Transverse colon (tissue), 4 donors: ENCODE results near the gene TDO2. TPM values are rescaled to one million over a fixed set of nuclear protein-coding genes. Genes with fewer than 3 reads are reported as not detected.

Experiments used
- DNase-seq: peaks from one replicate; pipeline ENCODE4 v3.0.0-alpha.2; 2019
- H3K27ac ChIP-seq, 4 donors: fragments of 200-600 bp; sonication (generic); 2 replicates each; pipeline ENCODE4 v1.5.1; 2016 to 2018; ENCODE audit warnings: inconsistent platforms in 4 of 4
- H3K27me3 ChIP-seq: fragments of 200-600 bp; sonication (generic); 2 replicates; pipeline ENCODE4 v1.5.1; 2017; ENCODE audit warnings: inconsistent platforms
- H3K36me3 ChIP-seq, 4 donors: fragments of 200-600 bp; sonication (generic); 2 replicates each; pipeline ENCODE4 v1.5.1; 2017 to 2019; ENCODE audit warnings: inconsistent platforms in 4 of 4
- H3K4me1 ChIP-seq, 4 donors: fragments of 200-600 bp; sonication (generic); 2 replicates each; pipeline ENCODE4 v1.5.1; 2017 to 2020; ENCODE audit warnings: inconsistent platforms in 4 of 4
- H3K4me3 ChIP-seq, 4 donors: fragments of 200-600 bp; sonication (generic); 1 replicate in 1 of 4; 2 replicates in 3 of 4; pipeline versions ENCODE4 v1.5.1 to v1.6.1; 2017 to 2019; ENCODE audit warnings: inconsistent platforms in 4 of 4
- H3K9me3 ChIP-seq, 2 donors: fragments of 200-600 bp; sonication (generic); 2 replicates each; pipeline ENCODE4 v1.5.1; 2017 to 2019; ENCODE audit warnings: inconsistent platforms in 2 of 2
- CTCF ChIP-seq, 5 experiments: fragments of 200-600 bp in 3 of 5; fragments of 450-650 bp in 2 of 5; sonication (generic) in 3 of 5; IDR thresholded peaks; 1 replicate in 2 of 5; 2 replicates in 3 of 5; pipeline ENCODE4 v1.5.1; 2016 to 2017; ENCODE audit warnings: antibody characterized with exemption in 5 of 5, inconsistent platforms in 3 of 5, mild to moderate bottlenecking in 2 of 5, moderate library complexity in 1 of 5
- EP300 ChIP-seq: sonication (generic); formaldehyde crosslinking; IDR thresholded peaks from one replicate; pipeline ENCODE4 v1.6.1; 2017; ENCODE audit warnings: antibody characterized with exemption, low read depth
- POLR2A ChIP-seq: fragments of 450-650 bp; IDR thresholded peaks from one replicate; pipeline ENCODE4 v1.6.1; 2016; ENCODE audit warnings: antibody characterized with exemption, mild to moderate bottlenecking, moderate library complexity
- POLR2AphosphoS5 ChIP-seq, 3 donors: sonication (generic); formaldehyde crosslinking; IDR thresholded peaks; one replicate each; pipeline ENCODE4 v1.6.1; 2016; ENCODE audit warnings: antibody characterized with exemption in 3 of 3
- WGBS, 2 donors: methylation state at CpG; one replicate each; pipeline ENCODE4 v1.1.5; 2018; ENCODE audit warnings: low coverage in 1 of 2; 5-methylcytosine and 5-hydroxymethylcytosine counted together
- in situ Hi-C, 4 donors: fragments of 200-750 bp; cut with MboI; loops; one replicate each; pipeline versions ENCODE4 v1.15.0 to v1.15.1; 2017; ENCODE audit warnings: low sequenced_read_pairs in 3 of 4, low pct_ligation_motif_present in 1 of 4, low pct_unique_long_range_greater_than_20kb in 1 of 4
- intact Hi-C: fragments of 100-400 bp; cut with DNase I; formaldehyde crosslinking; loops from one replicate; pipeline ENCODE4 v1.15.1; 2023; ENCODE audit warnings: low total_unique reads
- total RNA-seq, 4 donors: library from RNA; depleted of rRNA; stranded (reverse); fragments of >200 nt; gene quantifications; one replicate each; pipeline ENCODE4 v1.1.0, GENCODE V29; 2016

Gene TDO2
- total RNA-seq, 4 donors from 2014 or later = 0.64 TPM; not detected in 3

DNA sequence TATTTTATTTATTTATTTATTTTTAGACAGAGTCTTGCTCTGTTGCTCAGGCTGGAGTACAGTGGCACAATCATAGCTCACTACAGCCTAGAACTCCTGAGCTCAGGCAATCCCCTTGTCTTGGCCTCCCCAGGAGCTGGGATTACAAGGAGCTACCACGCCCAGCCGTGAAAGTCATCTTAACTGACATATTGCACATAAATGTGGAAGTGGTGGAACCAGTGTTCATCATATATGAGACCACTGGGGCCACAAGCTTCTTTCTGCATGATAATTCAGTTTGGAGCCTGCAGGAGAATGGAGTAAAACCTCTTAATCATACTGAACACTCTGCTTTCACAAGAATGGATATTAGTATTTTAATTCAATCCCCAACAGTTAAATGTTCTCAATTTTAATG is 62.7 kb downstream of the TDO2 start:
- H3K4me3 ChIP-seq = no peak overlapping the region
- H3K9me3 ChIP-seq = no peaks in the 10 kb centered on the region
- no peak for TF ChIP-seq EP300
- no peak for DNase-seq
- intact Hi-C loops (no loop called here), in situ Hi-C loops (loop anchor here in 1 of 4 donors (25.0 kb wide), 1 partner anchor 996 kb away; the partner anchor contains the start of gene PDGFC)
- no peak overlapping the region for H3K27ac ChIP-seq
- H3K4me1 ChIP-seq = no peaks in the 10 kb centered on the region
- H3K36me3 ChIP-seq = no peaks in the 10 kb centered on the region
- no peaks in the 10 kb centered on the region for H3K27me3 ChIP-seq
- 70% methylated on average over 2 of the region's 2 CpGs; no CpG with 5 or more reads in 1 of the 2 donors for WGBS, 2 donors

DNA sequence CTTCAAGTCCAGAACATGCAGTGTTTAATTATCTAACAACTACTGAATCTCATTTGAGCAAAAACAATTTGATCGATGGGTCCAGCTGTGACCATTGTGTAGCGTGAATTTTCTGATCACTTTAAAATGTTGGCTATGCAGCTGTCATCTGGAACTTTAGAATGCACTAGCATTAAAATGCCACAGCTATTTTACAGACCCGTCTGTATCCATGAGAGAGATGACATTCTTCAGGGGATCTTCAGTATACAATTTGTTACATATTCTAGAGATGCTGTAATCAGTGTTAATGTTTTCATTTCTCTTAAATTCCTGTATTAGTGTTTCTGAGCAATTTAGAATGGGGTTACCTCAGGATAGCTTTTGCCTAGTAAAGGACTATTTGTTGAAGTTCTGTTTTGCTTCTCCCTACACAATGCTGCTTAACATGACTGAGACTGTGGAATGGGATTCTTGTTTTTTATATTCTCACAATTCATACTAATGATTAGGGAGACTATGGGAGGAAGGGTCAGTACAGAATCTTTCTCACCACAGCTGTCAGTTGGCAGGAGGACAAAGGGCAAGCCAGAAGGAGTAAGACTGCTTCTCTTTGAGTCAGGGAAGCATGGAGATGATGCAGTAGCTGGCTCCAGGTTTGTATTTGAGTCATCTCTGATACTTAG is 63.4 kb downstream of the TDO2 start:
- in situ Hi-C loops = loop anchor here in 1 of 4 donors (25.0 kb wide), 1 partner anchor 995 kb away; the partner anchor contains the start of gene PDGFC
- no peaks in the 10 kb centered on the region for H3K36me3 ChIP-seq
- no peak for TF ChIP-seq POLR2A
- no peak for TF ChIP-seq POLR2AphosphoS5 (IDR thresholded peaks at IDR 0.05)
- TF ChIP-seq EP300 = no peak
- TF ChIP-seq CTCF (IDR thresholded peaks at IDR 0.05) = no peak
- H3K27ac ChIP-seq = no peak overlapping the region
- H3K4me3 ChIP-seq = no peak overlapping the region
- H3K9me3 ChIP-seq = no peaks in the 10 kb centered on the region
- no peaks in the 10 kb centered on the region for H3K4me1 ChIP-seq
- no peak for DNase-seq
- intact Hi-C loops = no loop called here
- H3K27me3 ChIP-seq = no peaks in the 10 kb centered on the region
- 74 to 87% methylated on average over 3 of the region's 3 CpGs for WGBS, 2 donors

Other genes starting within 250 kb of the TDO2 start
- 10 to 100 TPM; 29.4 to 45.6 (median 32.7) TPM for gene GUCY1A1, start 236.8 kb upstream of the TDO2 start, total RNA-seq
- gene GUCY1B1, start 144.7 kb upstream of the TDO2 start, total RNA-seq = 10 to 100 TPM in 2 of 4 donors, 1 to 10 TPM in 2; 6.0 to 20.3 (median 10.6) TPM
- gene ASIC5, start 37.4 kb upstream of the TDO2 start, total RNA-seq = not detected
- 10 to 100 TPM in 2 of 4 donors, 1 to 10 TPM in 1, not detected in 1; 8.2 to 18.7 (median 12.5) TPM for gene CTSO, start 50.2 kb downstream of the TDO2 start, total RNA-seq